Panc1 (cell line): Measurements from ENCODE around the gene DNER. TPM values are rescaled to one million over a fixed set of nuclear protein-coding genes. Genes with fewer than 3 reads are reported as not detected.

ENCODE experiments used
- ATAC-seq: fragments of 200-7000 bp; cut with Tn5 transposase; 2 replicates; pipeline ENCODE4 v1.9.1; 2020; ENCODE audit warnings: mild to moderate bottlenecking, moderate library complexity
- BruUV-seq: library from RNA; stranded (reverse); fragments of 400-500 nt; replicated peaks from 2 replicates; lab custom pipeline; 2021; lab: Mats Ljungman, UMichigan
- CTCF ChIA-PET: fragments of 300-600 bp; sonication (Branson Sonifier 250); formaldehyde crosslinking; loops from one replicate; lab custom pipeline; 2022; ENCODE audit warnings: antibody characterized with exemption; lab: Charles Lee
- POLR2A ChIA-PET: fragments of 300-600 bp; sonication (Branson Sonifier 250); formaldehyde crosslinking; loops from one replicate; lab custom pipeline; 2022; ENCODE audit warnings: antibody characterized with exemption; lab: Charles Lee
- DNase-seq: peaks from one replicate; pipeline ENCODE4 v3.0.0-alpha.2; 2010; ENCODE audit warnings: low read depth, low spot score
- H3K27ac ChIP-seq: 2 replicates; pipeline ENCODE4 v1.5.1; 2011; ENCODE audit warnings: mild to moderate bottlenecking, low read length, inconsistent platforms
- H3K27me3 ChIP-seq: fragments of 200-500 bp; sonication (Bioruptor generic); 2 replicates; pipeline ENCODE4 v1.6.0; 2014; ENCODE audit warnings: low read length, inconsistent platforms; ENCODE audit not compliant: control insufficient read depth, insufficient read depth
- H3K36me3 ChIP-seq: fragments of 200-500 bp; sonication (Bioruptor generic); 2 replicates; pipeline ENCODE4 v1.5.1; 2014; ENCODE audit warnings: inconsistent platforms, mild to moderate bottlenecking, low read length, moderate library complexity; ENCODE audit not compliant: control insufficient read depth, insufficient read depth
- H3K4me1 ChIP-seq: 2 replicates; pipeline ENCODE4 v1.5.1; 2011; ENCODE audit warnings: inconsistent platforms, mild to moderate bottlenecking, low read length, moderate library complexity; ENCODE audit not compliant: control insufficient read depth, insufficient read depth
- H3K4me3 ChIP-seq, 2 experiments: 2 replicates each; pipeline ENCODE4 v1.5.1; 2011 to 2012; ENCODE audit warnings: low read depth in 2 of 2, low read length in 2 of 2, mild to moderate bottlenecking in 2 of 2, inconsistent platforms in 1 of 2, moderate library complexity in 1 of 2
- H3K9me3 ChIP-seq: fragments of 200-500 bp; sonication (Bioruptor generic); 2 replicates; pipeline ENCODE4 v1.5.1; 2014; ENCODE audit warnings: low read depth, mild to moderate bottlenecking, inconsistent platforms, low read length, moderate library complexity; ENCODE audit not compliant: control insufficient read depth, insufficient read depth
- POLR2AphosphoS5 ChIP-seq: IDR thresholded peaks from 2 replicates; pipeline ENCODE4 v1.6.1; 2012; ENCODE audit warnings: mild to moderate bottlenecking, low read depth, low read length, moderate library complexity
- SIN3A ChIP-seq: IDR thresholded peaks from 2 replicates; pipeline ENCODE4 v1.6.1; 2012; ENCODE audit warnings: low read depth, mild to moderate bottlenecking, low read length, moderate library complexity, borderline replicate concordance; ENCODE audit not compliant: insufficient read depth
- TCF7L2 ChIP-seq: IDR thresholded peaks from 2 replicates; pipeline ENCODE4 v1.6.1; 2011; ENCODE audit warnings: mild to moderate bottlenecking, low read depth, low read length, inconsistent platforms
- in situ Hi-C: cut with HindIII; loops from 2 replicates; pipeline ENCODE4 v1.10.0; 2016; ENCODE audit warnings: low sequenced_read_pairs, low pct_unique_long_range_greater_than_20kb
- intact Hi-C: fragments of 100-400 bp; cut with micrococcal nuclease; formaldehyde crosslinking; loops from one replicate; pipeline ENCODE4 v1.10.0; 2022; ENCODE audit not compliant: unreplicated experiment
- total RNA-seq: library from RNA; stranded (reverse); gene quantifications from one replicate; pipeline ENCODE4 v1.2.1, GENCODE V29; 2021; ENCODE audit not compliant: unreplicated experiment
- TF ChIP-seq, protein P1 (sequence below), 2 experiments: IDR thresholded peaks; 2 replicates each; pipeline ENCODE4 v1.6.1; 2011 to 2012; ENCODE audit warnings: low read depth in 2 of 2, control low read depth in 1 of 2, low read length in 1 of 2, mild to moderate bottlenecking in 1 of 2, moderate library complexity in 1 of 2; ENCODE audit not compliant: insufficient read depth in 1 of 2
- TF ChIP-seq, protein P2 (sequence below): fragments of 450-650 bp; IDR thresholded peaks from 2 replicates; pipeline ENCODE4 v1.5.1; 2017; ENCODE audit warnings: mild to moderate bottlenecking

Gene DNER
- total RNA-seq, 1 experiment from 2014 or later, result 0.31 TPM

DNA sequence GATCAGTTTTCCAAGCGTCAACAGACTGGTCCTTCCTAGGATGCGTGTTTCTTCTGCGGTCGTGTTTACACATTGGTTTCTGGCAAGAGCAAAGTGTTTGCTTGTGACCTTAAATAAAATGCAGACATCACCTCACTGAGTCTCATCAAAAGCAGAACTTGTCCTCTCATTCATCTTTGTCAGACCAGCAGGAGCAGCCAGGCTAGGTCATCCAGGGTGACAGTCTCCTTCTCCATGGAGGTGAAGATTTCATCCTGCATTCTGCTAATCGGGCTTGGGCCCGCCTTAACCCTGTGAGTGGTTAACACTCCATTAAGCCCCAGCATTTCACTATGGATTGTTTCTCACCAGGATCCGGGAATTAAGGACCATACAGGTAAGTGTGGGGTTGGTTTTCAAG, 379.0 kb downstream of the DNER start:
- H3K9me3 ChIP-seq, result no peaks in the 10 kb centered on the region
- ATAC-seq (no peak), DNase-seq (no peak)
- no peaks in the 10 kb centered on the region for H3K36me3 ChIP-seq
- in situ Hi-C loops (no loop called here), intact Hi-C loops (no loop called here)
- H3K4me3 ChIP-seq, result no peak overlapping the region
- no TSS peak for BruUV-seq
- CTCF ChIA-PET, result no interaction called here
- POLR2A ChIA-PET, result no interaction called here
- no peak overlapping the region for H3K27ac ChIP-seq
- H3K27me3 ChIP-seq, result no peaks in the 10 kb centered on the region
- no peak for TF ChIP-seq SIN3A
- TF ChIP-seq, protein P1, sequence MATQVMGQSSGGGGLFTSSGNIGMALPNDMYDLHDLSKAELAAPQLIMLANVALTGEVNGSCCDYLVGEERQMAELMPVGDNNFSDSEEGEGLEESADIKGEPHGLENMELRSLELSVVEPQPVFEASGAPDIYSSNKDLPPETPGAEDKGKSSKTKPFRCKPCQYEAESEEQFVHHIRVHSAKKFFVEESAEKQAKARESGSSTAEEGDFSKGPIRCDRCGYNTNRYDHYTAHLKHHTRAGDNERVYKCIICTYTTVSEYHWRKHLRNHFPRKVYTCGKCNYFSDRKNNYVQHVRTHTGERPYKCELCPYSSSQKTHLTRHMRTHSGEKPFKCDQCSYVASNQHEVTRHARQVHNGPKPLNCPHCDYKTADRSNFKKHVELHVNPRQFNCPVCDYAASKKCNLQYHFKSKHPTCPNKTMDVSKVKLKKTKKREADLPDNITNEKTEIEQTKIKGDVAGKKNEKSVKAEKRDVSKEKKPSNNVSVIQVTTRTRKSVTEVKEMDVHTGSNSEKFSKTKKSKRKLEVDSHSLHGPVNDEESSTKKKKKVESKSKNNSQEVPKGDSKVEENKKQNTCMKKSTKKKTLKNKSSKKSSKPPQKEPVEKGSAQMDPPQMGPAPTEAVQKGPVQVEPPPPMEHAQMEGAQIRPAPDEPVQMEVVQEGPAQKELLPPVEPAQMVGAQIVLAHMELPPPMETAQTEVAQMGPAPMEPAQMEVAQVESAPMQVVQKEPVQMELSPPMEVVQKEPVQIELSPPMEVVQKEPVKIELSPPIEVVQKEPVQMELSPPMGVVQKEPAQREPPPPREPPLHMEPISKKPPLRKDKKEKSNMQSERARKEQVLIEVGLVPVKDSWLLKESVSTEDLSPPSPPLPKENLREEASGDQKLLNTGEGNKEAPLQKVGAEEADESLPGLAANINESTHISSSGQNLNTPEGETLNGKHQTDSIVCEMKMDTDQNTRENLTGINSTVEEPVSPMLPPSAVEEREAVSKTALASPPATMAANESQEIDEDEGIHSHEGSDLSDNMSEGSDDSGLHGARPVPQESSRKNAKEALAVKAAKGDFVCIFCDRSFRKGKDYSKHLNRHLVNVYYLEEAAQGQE (IDR thresholded peaks at IDR 0.05; ENCODE audit: insufficient read depth in 1 of 2, low read depth in 2 of 2, low read length in 1 of 2), result no peak
- no peak for TF ChIP-seq POLR2AphosphoS5
- TF ChIP-seq, protein P2, sequence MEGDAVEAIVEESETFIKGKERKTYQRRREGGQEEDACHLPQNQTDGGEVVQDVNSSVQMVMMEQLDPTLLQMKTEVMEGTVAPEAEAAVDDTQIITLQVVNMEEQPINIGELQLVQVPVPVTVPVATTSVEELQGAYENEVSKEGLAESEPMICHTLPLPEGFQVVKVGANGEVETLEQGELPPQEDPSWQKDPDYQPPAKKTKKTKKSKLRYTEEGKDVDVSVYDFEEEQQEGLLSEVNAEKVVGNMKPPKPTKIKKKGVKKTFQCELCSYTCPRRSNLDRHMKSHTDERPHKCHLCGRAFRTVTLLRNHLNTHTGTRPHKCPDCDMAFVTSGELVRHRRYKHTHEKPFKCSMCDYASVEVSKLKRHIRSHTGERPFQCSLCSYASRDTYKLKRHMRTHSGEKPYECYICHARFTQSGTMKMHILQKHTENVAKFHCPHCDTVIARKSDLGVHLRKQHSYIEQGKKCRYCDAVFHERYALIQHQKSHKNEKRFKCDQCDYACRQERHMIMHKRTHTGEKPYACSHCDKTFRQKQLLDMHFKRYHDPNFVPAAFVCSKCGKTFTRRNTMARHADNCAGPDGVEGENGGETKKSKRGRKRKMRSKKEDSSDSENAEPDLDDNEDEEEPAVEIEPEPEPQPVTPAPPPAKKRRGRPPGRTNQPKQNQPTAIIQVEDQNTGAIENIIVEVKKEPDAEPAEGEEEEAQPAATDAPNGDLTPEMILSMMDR, result no peak
- no peak for TF ChIP-seq TCF7L2
- no peaks in the 10 kb centered on the region for H3K4me1 ChIP-seq

DNA sequence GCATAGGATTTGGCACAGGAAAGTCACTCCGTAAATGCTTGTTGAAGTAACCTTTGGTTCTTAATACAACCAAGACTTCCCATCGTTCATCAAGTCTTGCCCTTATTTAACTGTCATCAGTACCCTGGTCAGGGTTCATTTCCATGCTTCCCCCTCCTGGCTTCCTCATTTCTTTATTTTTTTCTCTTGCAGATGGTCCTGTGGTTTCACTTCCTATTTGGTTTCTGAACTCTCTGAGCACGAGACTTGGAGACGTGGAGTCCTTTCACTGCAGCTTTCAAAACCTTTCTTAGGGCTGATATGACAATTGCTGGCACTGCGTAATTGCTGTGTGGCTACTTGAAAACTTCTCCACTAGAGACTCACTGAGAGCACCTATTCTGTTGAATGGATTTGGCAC, 383.4 kb downstream of the DNER start:
- ChIA-PET CTCF (no interaction called here), POLR2A (no interaction called here)
- Histone ChIP-seq H3K9me3 (no peaks in the 10 kb centered on the region), H3K4me1 (no peaks in the 10 kb centered on the region), H3K27ac (no peak overlapping the region), H3K36me3 (no peaks in the 10 kb centered on the region), H3K27me3 (no peaks in the 10 kb centered on the region), H3K4me3 (no peak overlapping the region)
- intact Hi-C loops (no loop called here), in situ Hi-C loops (no loop called here)
- no TSS peak for BruUV-seq
- ATAC-seq, result no peak
- no peak for DNase-seq
- TF ChIP-seq POLR2AphosphoS5, result no peak

DNA sequence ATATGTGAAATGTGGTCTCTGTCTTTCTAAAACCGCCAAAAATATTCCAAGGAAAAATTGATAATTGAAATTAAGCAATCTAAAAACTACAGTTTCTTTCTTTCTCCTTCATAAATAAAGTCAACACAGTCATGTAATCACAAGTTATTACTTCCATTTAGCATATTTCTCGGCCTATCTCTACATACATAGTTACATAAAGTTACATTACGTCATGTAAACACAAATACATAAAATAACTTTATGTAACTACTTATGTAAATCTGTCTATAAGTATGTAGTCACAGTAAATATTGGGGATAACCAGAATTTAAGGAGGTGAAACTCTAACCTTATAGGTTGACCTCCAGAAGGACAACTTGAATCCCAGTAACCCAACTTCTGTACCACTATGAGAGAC, 394.8 kb downstream of the DNER start:
- no peaks in the 10 kb centered on the region for H3K4me1 ChIP-seq
- ChIA-PET CTCF (no interaction called here), POLR2A (no interaction called here)
- H3K36me3 ChIP-seq, result no peaks in the 10 kb centered on the region
- DNase-seq, result no peak
- in situ Hi-C loops (no loop called here), intact Hi-C loops (no loop called here)
- no peak overlapping the region for H3K4me3 ChIP-seq
- TF ChIP-seq SIN3A, result no peak
- TF ChIP-seq, protein P2, result no peak
- no peak for TF ChIP-seq POLR2AphosphoS5
- TF ChIP-seq, protein P1 (IDR thresholded peaks at IDR 0.05; ENCODE audit: insufficient read depth in 1 of 2, low read depth in 2 of 2, low read length in 1 of 2), result no peak
- TF ChIP-seq TCF7L2, result no peak
- no peak for ATAC-seq
- H3K27ac ChIP-seq, result no peak overlapping the region
- H3K27me3 ChIP-seq, result no peaks in the 10 kb centered on the region
- no TSS peak for BruUV-seq
- no peaks in the 10 kb centered on the region for H3K9me3 ChIP-seq
